DMS114 treated with DMSO at 0.1 percent for 48 hours (cell line): Measurements from ENCODE around the gene RNF141.

ENCODE experiments used
- DNase-seq: peaks from one replicate; lab custom pipeline; 2025; ENCODE audit not compliant: unreplicated experiment; lab: John Stamatoyannopoulos, UW

Gene RNF141

DNA sequence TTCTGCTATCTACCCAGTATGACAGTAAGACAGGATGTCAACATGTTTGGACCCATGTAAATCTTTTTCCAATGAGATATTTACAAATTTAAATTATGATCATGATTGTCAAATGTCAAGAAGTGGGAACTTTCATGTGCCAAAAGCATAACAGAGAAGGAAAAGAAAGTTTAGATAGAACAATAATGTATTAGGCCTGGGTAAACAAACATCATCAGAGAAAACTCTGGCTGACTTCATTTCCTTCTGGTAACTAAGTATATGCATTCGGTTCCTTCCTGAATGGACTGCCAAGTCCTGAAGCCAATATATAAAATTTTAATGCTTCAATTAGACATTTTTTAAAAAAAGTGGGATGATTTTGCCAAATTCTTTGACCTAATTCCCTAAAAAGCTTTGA, 16.5 kb downstream of the RNF141 start:
- no peak for DNase-seq

GRCh38 chr11:10522921-10523320, 18.1 kb downstream of the RNF141 start:
- DNase-seq, result no peak

- no peak for DNase-seq
These were observed 18.7 kb downstream of the RNF141 start for GRCh38 chr11:10522276-10522675.

DNA sequence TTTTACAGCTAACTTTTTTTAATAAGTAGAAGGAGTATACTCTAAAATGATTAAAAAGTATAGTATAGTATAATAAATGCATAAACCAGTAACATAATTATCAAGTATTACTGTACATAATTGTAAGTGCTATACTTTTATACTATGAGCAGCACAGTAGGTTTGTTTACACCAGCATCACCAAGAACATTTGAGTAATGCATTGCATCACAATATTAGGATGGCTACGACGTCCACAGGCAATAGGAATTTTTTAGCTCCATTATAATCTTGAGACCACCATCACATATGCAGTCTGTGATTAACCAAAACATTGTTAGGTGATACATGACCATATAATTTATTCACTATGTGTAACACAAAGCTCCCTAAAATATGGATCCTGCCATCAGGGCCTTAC, 20.4 kb downstream of the RNF141 start:
- no peak for DNase-seq

- DNase-seq, result no peak
These were observed 21.4 kb downstream of the RNF141 start for GRCh38 chr11:10519630-10520029.

- DNase-seq, result no peak
These were observed 22.1 kb downstream of the RNF141 start for GRCh38 chr11:10518891-10519290.

DNA sequence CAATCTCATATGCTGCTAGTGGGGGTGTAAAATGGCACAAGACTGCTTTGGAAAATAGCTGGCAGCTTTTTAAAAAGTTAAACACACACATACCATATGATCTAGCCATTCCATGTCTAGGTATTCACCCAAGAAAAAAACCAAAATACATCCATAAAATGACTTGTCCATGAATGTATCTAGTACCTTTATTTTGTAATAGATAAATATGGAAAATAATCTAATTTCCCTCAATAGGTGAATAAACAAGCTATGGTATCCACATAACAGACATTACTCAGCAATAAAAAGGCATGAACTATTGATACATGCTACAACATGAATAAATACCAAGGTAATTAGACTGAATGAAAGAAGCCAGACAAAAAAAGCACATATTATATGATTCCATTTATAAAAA, 22.9 kb downstream of the RNF141 start:
- no peak for DNase-seq

- no peak for DNase-seq
These were observed 25.6 kb downstream of the RNF141 start for GRCh38 chr11:10515418-10515817.

GRCh38 chr11:10514709-10515108, 26.3 kb downstream of the RNF141 start:
- no peak for DNase-seq

DNA sequence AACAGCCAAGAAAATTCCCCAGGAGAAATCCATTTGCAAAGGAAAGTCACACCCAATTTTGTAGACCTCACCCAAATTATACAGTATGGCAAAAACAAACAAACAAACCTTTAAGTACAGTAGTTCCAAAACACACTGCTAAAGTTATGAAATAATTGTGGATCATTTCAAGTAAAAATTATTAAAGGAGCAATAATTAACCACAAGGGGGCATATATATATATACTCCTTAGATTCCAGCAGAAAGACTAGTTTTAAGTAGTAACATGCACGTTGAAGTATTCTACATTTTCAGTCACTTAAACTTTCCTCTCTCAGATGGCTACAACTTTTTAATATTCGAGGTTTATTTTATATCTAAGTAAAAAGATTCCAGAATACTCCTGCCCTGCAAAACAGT, 26.8 kb downstream of the RNF141 start:
- no peak for DNase-seq

DNA sequence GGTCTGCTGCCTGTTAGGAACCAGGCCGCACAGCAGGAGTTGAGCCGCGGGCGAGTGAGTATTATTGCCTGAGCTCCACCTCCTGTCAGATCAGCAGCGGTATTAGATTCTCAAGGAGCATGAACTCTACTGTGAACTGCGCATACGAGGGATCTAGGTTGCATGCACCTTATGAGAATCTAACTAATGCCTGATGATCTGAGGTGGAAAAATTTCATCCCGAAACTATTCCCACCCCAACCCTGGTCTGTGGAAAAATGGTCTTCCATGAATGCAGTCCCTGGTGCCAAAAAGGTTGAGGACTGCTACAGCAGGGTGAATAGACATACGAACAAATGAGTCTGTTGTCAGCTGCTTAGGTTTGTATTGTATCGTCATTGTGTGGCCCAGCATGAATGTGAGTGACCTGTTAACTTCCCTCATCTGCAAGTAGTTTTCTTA, 29.8 kb downstream of the RNF141 start:
- DNase-seq, result no peak

GRCh38 chr11:10506008-10506370, 35.0 kb downstream of the RNF141 start:
- DNase-seq, result no peak

- DNase-seq, result no peak
These were observed 35.5 kb downstream of the RNF141 start for GRCh38 chr11:10505278-10506007.

GRCh38 chr11:10504490-10504889, 36.5 kb downstream of the RNF141 start:
- no peak for DNase-seq

- no peak for DNase-seq
These were observed 37.1 kb downstream of the RNF141 start for GRCh38 chr11:10503777-10504480.

DNA sequence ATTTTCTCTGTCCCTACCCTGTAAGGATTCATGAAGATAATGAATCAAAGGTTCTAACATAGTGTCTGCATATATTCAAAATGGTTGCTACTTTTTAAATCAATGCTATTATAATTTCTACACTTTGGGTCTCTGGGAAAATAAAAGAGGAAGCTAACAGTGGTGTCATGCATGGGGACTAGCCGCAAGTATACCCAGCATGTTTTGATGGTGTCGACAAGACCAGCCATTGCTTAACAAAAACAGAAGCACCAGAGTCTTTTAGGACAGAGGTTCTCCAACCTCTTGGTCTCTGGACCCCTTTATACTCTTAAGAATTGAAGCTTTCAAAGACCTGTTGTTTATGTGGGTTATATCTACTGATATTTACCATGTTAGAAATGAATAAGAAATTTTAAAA, 37.8 kb downstream of the RNF141 start:
- no peak for DNase-seq

- DNase-seq, result no peak
These were observed 38.2 kb downstream of the RNF141 start for GRCh38 chr11:10502770-10503169.

- DNase-seq, result no peak
These were observed 38.8 kb downstream of the RNF141 start for GRCh38 chr11:10502065-10502680.

DNA sequence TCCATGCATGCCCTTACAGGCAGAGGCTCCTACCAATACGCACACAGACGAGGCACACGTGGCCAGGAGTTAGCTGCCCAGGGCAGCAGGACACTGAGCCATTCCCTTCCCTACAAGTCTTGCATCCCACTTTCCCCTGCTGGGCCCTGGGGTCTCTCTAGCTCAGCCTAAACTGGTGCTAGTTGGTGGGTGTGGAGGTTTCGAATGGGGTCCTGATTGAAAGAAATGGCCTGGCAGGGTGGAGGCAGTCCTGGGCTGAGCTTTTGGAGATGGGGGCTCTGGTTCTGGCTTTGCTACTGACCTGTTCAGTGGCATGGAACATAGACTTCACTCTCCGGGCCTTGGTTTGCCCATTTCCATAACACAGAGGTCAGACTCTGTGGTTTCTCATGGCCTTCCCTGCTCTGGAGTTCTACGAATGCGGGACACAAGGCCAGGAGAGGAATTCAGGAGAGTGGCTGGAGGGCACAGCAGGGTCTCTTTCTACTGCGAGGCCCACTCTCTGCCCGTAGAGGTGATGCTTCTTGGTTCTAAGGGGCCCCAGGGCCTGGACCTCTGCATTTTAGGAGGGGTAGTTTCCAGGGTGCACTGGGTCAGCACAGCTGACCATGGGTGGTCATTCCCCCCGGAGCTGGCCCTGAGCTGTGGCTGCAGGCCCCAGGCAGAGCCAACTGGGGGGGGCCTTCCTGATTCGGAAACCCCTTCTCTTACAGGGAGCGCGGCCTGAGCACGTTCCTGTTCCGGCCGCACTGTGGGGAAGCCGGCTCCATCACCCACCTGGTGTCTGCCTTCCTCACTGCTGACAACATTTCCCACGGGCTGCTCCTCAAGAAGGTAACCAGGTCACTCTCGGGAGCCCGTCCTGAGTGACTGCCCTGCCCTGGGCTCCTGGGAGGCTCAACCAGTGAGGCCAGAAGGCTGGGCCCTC, 40.0 kb downstream of the RNF141 start:
- DNase-seq, result no peak

GRCh38 chr11:10499874-10500601, 40.9 kb downstream of the RNF141 start:
- DNase-seq, result no peak

DNA sequence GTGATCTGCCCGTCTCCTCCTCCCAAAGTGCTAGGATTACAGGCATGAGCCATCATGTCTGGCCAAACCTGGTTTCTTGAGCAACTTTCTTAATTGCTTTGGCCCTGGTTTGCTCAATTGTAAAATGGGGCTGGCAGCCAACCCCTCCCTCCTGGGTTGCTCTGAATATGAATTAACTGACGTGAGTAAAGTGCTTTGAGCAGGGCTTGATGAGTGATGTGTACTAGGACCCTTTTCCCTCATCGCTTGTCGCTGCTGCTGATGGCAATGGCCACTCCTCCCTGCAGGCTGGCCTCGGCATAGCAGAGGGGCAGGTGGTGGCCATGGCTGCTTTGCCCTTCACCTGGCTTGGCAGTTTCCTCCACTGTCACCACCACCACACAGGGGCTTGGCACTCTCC, 41.5 kb downstream of the RNF141 start:
- DNase-seq, result no peak
